Smooth muscle cell (in vitro differentiated cells): ENCODE data around the gene C2orf66. TPM values are rescaled to one million over a fixed set of nuclear protein-coding genes. Genes with fewer than 3 reads are reported as not detected.

Experiments used
- DNase-seq: peaks from one replicate; lab custom pipeline; 2025; ENCODE audit not compliant: unreplicated experiment; lab: John Stamatoyannopoulos, UW
- H2AFZ ChIP-seq: fragments of 200-600 bp; sonication (generic); 2 replicates; pipeline ENCODE4 v1.6.0; 2016; ENCODE audit warnings: antibody characterized with exemption, low read depth, mild to moderate bottlenecking
- H3F3A ChIP-seq: fragments of 200-600 bp; sonication (generic); 2 replicates; pipeline ENCODE4 v1.6.0; 2017; ENCODE audit warnings: antibody characterized with exemption, low read depth
- H3K27ac ChIP-seq: fragments of 200-600 bp; sonication (generic); 2 replicates; pipeline ENCODE4 v1.5.1; 2016; ENCODE audit warnings: low read depth, mild to moderate bottlenecking
- H3K27me3 ChIP-seq: fragments of 200-600 bp; sonication (generic); 2 replicates; pipeline ENCODE4 v1.6.1; 2016; ENCODE audit warnings: low read depth, mild to moderate bottlenecking
- H3K36me3 ChIP-seq: fragments of 200-600 bp; sonication (generic); 2 replicates; pipeline ENCODE4 v1.5.1; 2016; ENCODE audit warnings: low read depth
- H3K4me1 ChIP-seq: fragments of 200-600 bp; sonication (generic); 2 replicates; pipeline ENCODE4 v1.5.1; 2016; ENCODE audit warnings: low read depth
- H3K4me2 ChIP-seq: fragments of 200-600 bp; sonication (generic); 2 replicates; pipeline ENCODE4 v1.6.0; 2016; ENCODE audit warnings: mild to moderate bottlenecking
- H3K4me3 ChIP-seq: fragments of 200-600 bp; sonication (generic); 2 replicates; pipeline ENCODE4 v1.5.1; 2016; ENCODE audit warnings: mild to moderate bottlenecking
- H3K79me2 ChIP-seq: fragments of 200-600 bp; sonication (generic); 2 replicates; pipeline ENCODE4 v1.6.0; 2016; ENCODE audit warnings: low read depth, mild to moderate bottlenecking
- H3K9ac ChIP-seq: fragments of 200-600 bp; sonication (generic); 2 replicates; pipeline ENCODE4 v1.6.0; 2016; ENCODE audit warnings: low read depth
- H3K9me3 ChIP-seq: fragments of 200-600 bp; sonication (generic); replicated peaks from 2 replicates; pipeline ENCODE4 v1.5.1; 2016; ENCODE audit warnings: low read depth
- H4K20me1 ChIP-seq: fragments of 200-600 bp; sonication (generic); 2 replicates; pipeline ENCODE4 v1.6.0; 2016; ENCODE audit warnings: low read depth
- CTCF ChIP-seq: fragments of 200-600 bp; sonication (generic); IDR thresholded peaks from 2 replicates; pipeline ENCODE4 v1.5.1; 2017; ENCODE audit warnings: borderline replicate concordance, mild to moderate bottlenecking, antibody characterized with exemption; ENCODE audit not compliant: insufficient read depth, poor library complexity, severe bottlenecking
- WGBS: methylation state at CpG from one replicate; pipeline ENCODE4 v1.1.7; 2016; ENCODE audit warnings: low lambda C conversion rate; 5-methylcytosine and 5-hydroxymethylcytosine counted together
- polyA plus RNA-seq: library from polyadenylated mRNA; unstranded; fragments of >200 nt; fragmentation: Nextera tagmentation; extraction: Ambion mirVana; gene quantifications from 2 replicates; pipeline ENCODE4 v1.2.1, GENCODE V29; 2016
- total RNA-seq: library from RNA; depleted of rRNA; stranded (reverse); fragments of >200 nt; gene quantifications from 2 replicates; pipeline ENCODE4 v1.2.3, GENCODE V29; 2014

Gene C2orf66
- total and polyA plus RNA-seq, 2 experiments from 2014 or later = 1.2 TPM; not detected in 1

GRCh38 chr2:196839574-196839973, 30.4 kb upstream of the C2orf66 start:
- Histone ChIP-seq H2AFZ (no peak overlapping the region), H3K27me3 (no peaks in the 10 kb centered on the region), H3K27ac (no peak overlapping the region), H3K9me3 (no peaks in the 10 kb centered on the region), H3K36me3 (peaks cover 14% of the 10 kb centered on the region), H3K4me1 (no peaks in the 10 kb centered on the region), H3K4me3 (no peak overlapping the region), H3K4me2 (no peak overlapping the region), H4K20me1 (no peaks in the 10 kb centered on the region), H3F3A (no peaks in the 10 kb centered on the region), H3K9ac (no peak overlapping the region), H3K79me2 (no peaks in the 10 kb centered on the region)
- TF ChIP-seq CTCF = no peak
- no peak for DNase-seq
- WGBS = 95% methylated on average over 2 of the region's 2 CpGs

- Histone ChIP-seq H2AFZ (no peak overlapping the region), H4K20me1 (no peaks in the 10 kb centered on the region), H3K9ac (no peak overlapping the region), H3F3A (no peaks in the 10 kb centered on the region), H3K36me3 (peaks cover 4% of the 10 kb centered on the region), H3K4me1 (no peaks in the 10 kb centered on the region), H3K4me3 (no peak overlapping the region), H3K79me2 (no peaks in the 10 kb centered on the region), H3K27me3 (no peaks in the 10 kb centered on the region), H3K4me2 (no peak overlapping the region), H3K9me3 (no peaks in the 10 kb centered on the region), H3K27ac (no peak overlapping the region)
- DNase-seq = no peak
- no peak for TF ChIP-seq CTCF
Observed at GRCh38 chr2:196836440-196836839, 27.3 kb upstream of the C2orf66 start.

GRCh38 chr2:196830701-196831100, 21.5 kb upstream of the C2orf66 start:
- Histone ChIP-seq H4K20me1 (no peaks in the 10 kb centered on the region), H3K36me3 (no peaks in the 10 kb centered on the region), H3K27me3 (no peaks in the 10 kb centered on the region), H2AFZ (no peak overlapping the region), H3K79me2 (no peaks in the 10 kb centered on the region), H3K4me1 (no peaks in the 10 kb centered on the region), H3K4me2 (no peak overlapping the region), H3K4me3 (no peak overlapping the region), H3F3A (no peaks in the 10 kb centered on the region), H3K9ac (no peak overlapping the region), H3K9me3 (no peaks in the 10 kb centered on the region), H3K27ac (no peak overlapping the region)
- WGBS = 100% methylated on average over 1 of the region's 1 CpG
- DNase-seq = no peak
- no peak for TF ChIP-seq CTCF

- TF ChIP-seq CTCF = no peak
- no peaks in the 10 kb centered on the region for H4K20me1 ChIP-seq
Observed at GRCh38 chr2:196827356-196827755, 18.2 kb upstream of the C2orf66 start.

More at GRCh38 chr2:196827356-196827755, 18.2 kb upstream of the C2orf66 start:
- Histone ChIP-seq H3K79me2 (no peaks in the 10 kb centered on the region), H3K4me2 (no peak overlapping the region), H3K27ac (no peak overlapping the region), H3K4me1 (no peaks in the 10 kb centered on the region), H3K36me3 (no peaks in the 10 kb centered on the region), H2AFZ (no peak overlapping the region), H3K4me3 (no peak overlapping the region), H3K9ac (no peak overlapping the region), H3K27me3 (no peaks in the 10 kb centered on the region), H3K9me3 (no peaks in the 10 kb centered on the region), H3F3A (no peaks in the 10 kb centered on the region)
- WGBS = 92% methylated on average over 2 of the region's 2 CpGs
- DNase-seq = no peak
